ENCODE results near the gene CELSR2.
"Not testable (repeated sequence)": the region's sequence is repeated elsewhere in the genome, so short reads cannot be mapped to it uniquely, and the experiment has no call there.

Gene CELSR2

DNA sequence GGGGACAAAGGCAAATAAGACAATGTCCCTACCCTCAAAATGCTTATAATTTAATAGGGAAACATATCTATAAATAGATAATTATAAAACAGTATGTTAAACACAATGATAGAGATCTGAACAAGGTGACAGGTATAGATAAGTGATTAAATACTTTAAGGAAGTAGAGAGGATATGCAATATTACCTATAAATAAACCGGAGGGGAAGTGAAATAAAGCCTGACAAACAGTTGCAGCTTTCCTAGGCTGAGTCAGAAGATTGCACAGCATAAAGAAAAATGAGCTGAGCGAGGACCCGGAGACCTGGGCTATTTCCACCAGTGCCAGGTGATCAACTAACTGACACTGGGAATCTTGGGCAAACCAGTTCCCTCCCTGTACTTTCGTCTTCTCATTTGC, 45.1 kb downstream of the CELSR2 start:
- in situ Hi-C loops (cut with MboI; ENCODE audit: low sequenced_read_pairs): no loop called here

DNA sequence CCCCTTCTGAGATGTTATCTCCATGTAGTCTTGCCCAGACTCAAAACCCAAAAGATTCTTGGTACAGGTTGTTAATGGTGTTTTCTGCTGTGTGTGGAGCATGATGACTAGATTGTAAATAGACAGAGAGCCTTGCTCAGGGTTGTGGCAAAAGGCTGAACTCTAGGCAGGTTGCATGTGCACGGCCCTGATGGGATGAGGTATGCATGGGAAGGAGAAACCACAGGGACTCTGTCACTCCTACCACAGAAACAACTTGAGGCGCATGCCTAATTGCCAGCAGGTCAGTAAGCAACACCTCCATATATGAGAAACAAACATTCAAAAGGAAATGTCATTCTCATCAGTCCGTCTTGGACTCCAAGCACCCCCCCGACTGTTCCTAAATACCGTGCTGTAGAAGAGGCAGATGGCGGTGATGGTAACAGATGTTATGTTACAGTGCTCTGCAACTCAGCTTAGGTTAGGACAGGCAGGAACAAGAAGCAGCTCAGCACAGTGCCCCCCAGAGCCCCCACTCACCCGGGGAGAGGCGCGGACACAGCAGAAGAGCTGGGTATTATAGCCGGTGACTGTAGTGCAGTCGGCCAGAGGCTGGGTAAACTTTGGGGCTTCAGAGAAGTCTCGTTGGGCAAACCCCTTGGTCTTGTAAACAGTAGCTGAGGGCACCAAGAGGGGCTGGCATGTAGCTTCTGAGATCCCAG, 46.5 kb downstream of the CELSR2 start:
- in situ Hi-C loops (cut with MboI; ENCODE audit: low sequenced_read_pairs): no loop called here

DNA sequence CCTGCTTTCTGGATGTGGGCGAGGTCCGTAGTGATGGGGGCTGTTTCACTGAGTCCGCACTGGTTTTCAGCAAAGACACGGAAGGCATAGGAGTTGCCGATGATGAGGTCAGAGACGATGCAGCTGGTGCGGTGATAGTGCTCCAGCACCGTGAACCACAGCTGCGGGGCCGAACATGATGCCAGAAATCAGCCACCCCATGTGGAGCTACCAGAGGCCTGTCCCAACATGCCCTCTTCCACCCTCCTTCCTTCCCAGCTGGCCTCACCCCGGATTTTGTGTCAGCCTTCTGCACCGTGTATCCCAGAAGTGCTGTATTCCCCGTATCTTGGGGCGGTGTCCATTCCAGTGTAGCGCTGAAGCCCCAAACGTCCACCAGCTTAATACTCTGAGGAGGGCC, 47.4 kb downstream of the CELSR2 start:
- in situ Hi-C loops (cut with MboI; ENCODE audit: low sequenced_read_pairs): no loop called here

DNA sequence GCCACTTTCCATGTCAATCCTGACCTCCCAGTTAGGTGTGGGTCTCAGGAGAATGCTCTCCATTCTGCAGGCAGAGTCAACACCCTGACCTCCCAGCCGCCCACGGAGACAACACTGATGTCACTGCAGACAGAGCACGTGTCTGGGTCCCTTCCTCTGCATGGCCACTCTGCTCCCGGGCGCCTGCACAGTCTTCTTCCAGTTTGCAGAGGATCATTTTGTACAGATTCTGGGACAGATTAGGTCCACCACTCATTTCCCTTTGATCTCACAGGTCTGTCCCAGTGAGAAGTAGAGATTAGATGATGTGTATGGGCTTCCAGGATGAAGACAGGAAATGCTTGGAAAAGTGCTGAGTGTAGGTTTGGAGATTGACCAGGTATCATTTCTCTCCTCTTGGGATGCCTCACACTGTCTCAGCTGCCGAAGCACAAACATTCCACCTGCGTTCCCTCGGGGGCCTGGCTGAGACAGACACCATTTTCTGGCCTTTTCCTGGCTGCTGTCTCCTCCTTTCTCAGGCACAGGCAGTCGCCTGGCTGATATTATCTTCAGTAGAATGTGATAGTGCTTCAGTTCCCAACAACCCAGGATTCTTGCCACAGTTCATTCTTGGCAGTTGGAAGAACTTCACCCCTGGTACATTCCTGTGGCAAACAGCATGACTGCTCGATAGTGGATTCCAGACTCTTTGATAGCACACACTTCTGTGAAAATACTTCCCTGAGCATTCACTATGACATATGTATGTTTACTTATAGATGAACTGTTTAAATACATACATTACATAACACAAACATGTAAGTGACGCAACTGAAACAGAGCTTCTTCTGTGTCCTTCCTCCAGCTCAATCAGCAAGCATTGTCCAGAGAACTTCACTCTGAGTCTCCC, 49.6 kb downstream of the CELSR2 start:
- in situ Hi-C loops (cut with MboI; ENCODE audit: low sequenced_read_pairs): no loop called here

- in situ Hi-C loops (cut with MboI; ENCODE audit: low sequenced_read_pairs): no loop called here
These were observed 50.4 kb downstream of the CELSR2 start for GRCh38 chr1:109299558-109300343.

DNA sequence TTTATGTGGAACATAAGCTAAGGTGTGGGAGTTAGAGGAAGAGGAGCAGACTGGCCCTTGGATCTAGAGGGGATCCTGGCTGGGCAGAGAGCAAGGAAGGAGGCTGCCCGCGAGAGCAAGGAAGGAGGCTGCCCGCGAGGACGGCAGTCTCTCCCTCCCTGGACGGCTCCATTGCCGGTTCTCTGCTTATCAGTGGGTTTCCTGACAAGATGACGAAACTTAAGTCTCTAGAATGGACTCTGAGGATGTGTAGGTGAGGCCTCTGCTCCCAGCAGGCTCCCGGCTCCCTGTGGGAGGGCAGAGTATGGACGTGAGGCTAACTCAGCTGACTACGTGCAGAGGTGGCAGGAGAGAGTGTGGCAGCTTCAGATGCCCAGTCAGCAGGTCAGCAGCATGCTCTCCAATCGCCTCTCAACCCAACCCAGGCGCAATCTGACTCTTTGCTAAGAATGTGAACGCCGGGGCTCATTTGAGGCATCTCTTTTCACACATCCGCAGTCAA, 51.4 kb downstream of the CELSR2 start:
- in situ Hi-C loops (cut with MboI; ENCODE audit: low sequenced_read_pairs): no loop called here

DNA sequence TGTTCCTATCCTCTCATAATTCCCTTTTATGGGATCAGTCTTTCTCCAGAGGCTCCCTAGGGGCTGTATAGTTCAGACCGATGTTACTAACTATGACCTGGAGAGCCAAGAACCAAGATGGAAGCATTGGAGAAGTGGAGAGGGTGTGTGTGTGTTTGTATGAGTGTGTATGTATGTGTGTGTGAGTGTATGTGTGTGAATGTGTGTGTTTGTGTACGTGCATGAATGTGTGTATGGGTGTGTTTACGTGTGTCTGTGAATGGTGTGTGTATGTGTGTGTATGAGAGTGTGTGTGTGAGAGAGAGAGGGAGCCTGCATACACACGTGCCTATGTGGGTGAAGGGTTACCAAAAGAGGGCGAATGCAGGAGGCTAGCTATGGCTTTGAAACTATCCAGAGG, 52.5 kb downstream of the CELSR2 start:
- in situ Hi-C loops (cut with MboI; ENCODE audit: low sequenced_read_pairs): no loop called here

- in situ Hi-C loops (cut with MboI; ENCODE audit: low sequenced_read_pairs): no loop called here
These were observed 55.0 kb downstream of the CELSR2 start for GRCh38 chr1:109304226-109304920.

GRCh38 chr1:109305991-109306390, 56.7 kb downstream of the CELSR2 start:
- in situ Hi-C loops (cut with MboI; ENCODE audit: low sequenced_read_pairs): not testable (repeated sequence)

DNA sequence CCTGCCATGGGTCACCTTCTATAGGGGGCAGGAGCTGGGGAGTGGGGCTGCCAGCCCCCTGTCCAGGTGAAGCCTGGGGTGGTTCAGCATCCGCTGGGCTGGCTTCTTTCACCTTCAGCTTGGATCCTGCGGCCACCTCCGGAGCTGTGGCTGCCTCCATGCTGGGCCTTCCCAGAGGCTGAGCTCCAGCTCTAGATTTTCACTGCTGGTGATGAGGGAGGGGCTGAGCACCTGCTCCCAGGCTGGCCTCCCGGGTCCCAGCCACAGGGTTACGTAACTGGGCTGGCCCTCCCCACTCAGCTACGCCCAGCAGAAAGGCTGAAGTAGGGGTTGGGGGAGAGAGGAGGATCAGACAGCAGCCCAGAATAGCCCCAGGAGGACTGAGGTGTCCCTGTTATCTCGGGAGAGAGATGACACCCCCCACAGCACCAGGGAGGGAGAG, 57.5 kb downstream of the CELSR2 start, which contains the start of gene MYBPHL:
MYBPHL (minus strand) TSS at position 180 of the 442 bp plus-strand sequence; CDS start at position 160, 20 bp downstream.
- in situ Hi-C loops (cut with MboI; ENCODE audit: low sequenced_read_pairs): no loop called here

- in situ Hi-C loops (cut with MboI; ENCODE audit: low sequenced_read_pairs): no loop called here
These were observed 58.1 kb downstream of the CELSR2 start for GRCh38 chr1:109307274-109308021.

GRCh38 chr1:109309347-109309746, 60.0 kb downstream of the CELSR2 start:
- in situ Hi-C loops (cut with MboI; ENCODE audit: low sequenced_read_pairs): no loop called here

DNA sequence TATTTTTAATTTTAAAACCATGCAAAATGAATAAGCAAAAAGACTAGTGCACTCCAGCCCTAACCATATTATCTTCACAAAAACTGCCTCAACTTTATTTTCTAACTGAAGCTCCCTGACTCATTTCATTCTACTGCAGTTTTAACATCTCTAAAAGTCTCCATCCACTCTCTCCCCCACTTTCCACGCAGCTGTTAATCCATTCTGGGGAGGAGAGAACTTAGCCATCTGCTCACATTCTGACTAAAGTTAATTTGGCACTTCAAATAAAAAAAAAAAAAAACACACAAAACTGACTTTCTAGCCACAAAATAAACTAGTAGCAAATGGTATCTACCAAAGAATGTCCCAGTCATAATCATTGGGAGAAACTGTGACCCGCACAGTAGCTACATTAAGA, 62.9 kb downstream of the CELSR2 start:
- in situ Hi-C loops (cut with MboI; ENCODE audit: low sequenced_read_pairs): no loop called here

DNA sequence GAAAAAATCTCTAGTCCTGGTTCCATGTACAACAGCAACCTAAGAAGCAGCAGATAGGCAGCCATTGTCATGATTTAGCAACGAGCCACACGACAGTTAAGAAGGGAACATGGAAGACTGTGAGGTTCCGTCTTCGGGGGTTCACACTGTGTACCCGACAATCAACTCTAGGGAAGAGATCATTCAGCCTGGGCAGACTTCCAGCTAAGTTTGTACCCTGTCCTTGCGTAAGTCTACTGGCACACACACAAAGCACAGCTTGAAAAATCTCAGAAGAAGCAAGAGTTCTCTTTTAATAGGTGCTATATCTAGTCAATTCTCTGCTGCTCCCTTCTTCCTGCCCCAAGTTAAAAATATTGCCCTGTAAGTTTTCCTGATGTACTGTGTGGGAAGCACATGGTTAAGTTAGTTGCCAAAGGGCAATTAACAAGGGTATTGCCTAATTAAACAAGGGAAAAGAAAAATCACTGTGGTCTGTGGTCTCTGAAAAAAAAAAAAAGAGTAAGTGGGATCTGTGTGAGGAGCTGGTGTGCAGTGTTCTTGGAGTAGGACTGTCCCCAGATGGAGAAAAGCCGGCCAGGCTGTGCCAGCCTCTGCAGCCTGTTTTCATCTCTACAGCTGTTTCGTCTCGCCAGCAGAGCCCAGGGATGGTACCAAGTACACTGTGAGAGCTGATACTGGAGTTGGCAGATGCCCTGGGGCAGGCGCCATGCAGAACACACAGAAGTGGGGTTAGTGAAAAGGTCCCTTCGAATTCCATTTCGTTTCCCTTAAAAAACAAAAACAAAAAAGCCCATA, 63.8 kb downstream of the CELSR2 start:
- in situ Hi-C loops (cut with MboI; ENCODE audit: low sequenced_read_pairs): no loop called here

DNA sequence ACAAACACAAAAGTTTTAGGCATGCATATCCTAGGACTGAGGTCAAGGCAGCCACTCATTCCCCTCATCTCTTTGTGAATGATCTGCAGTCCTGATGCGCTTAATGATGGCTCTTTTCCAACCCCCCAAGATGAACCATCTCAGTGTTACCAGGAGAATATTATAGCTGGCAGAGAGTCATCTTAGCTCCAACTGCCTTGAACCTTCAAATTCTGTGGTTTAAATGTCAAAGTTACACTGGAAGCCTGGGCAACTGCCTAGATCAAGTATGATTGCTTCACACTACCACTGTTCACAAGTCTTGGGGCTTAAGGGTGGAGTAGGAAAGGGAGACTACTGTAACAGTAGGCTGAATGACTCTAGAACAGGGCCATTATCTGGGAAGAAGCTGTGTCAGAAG, 65.5 kb downstream of the CELSR2 start:
- in situ Hi-C loops (cut with MboI; ENCODE audit: low sequenced_read_pairs): no loop called here

DNA sequence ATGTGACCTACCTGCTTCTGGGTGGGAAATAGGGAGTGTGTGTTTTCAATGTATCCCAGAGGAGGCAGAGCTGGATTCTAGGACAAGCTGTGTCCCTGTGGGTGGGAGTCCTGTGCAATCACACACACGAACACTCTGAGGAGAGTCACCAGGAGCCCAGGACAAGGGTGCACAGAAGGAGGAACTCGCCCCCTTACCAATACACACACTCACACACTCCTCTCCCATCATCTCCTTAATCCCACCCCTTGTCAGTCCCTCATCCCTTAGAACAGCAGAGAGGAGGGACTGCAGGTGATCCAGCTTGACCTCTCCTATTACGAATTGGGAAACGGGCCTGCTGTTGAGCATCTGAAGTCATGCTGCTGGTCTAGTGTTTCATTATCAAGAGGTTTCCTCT, 65.9 kb downstream of the CELSR2 start:
- in situ Hi-C loops (cut with MboI; ENCODE audit: low sequenced_read_pairs): no loop called here

- in situ Hi-C loops (cut with MboI; ENCODE audit: low sequenced_read_pairs): no loop called here
These were observed 67.2 kb downstream of the CELSR2 start for GRCh38 chr1:109316506-109316905.

- in situ Hi-C loops (cut with MboI; ENCODE audit: low sequenced_read_pairs): no loop called here
These were observed 69.8 kb downstream of the CELSR2 start for GRCh38 chr1:109319114-109319513.

- in situ Hi-C loops (cut with MboI; ENCODE audit: low sequenced_read_pairs): no loop called here
These were observed 73.6 kb downstream of the CELSR2 start for GRCh38 chr1:109322974-109323373.

All from HL-60/S4 treated with retinoic acid at 250 ng/mL for 4 days and 3 days (cell line).